HepG2 (cell line): ENCODE measurements around the gene NAALADL1. TPM values are rescaled to one million over a fixed set of nuclear protein-coding genes. Genes with fewer than 3 reads are reported as not detected.

Experiments
- ATAC-seq: fragments of 200-7000 bp; cut with Tn5 transposase; 3 replicates; pipeline ENCODE4 v1.9.1; 2020; ENCODE audit warnings: mild to moderate bottlenecking, moderate library complexity
- BruUV-seq: library from RNA; stranded (reverse); fragments of 400-500 nt; replicated peaks from 2 replicates; lab custom pipeline; 2021; lab: Mats Ljungman, UMichigan
- CTCF ChIA-PET: fragments of 300-600 bp; formaldehyde crosslinking; extraction: SDS; loops from one replicate; lab custom pipeline; 2021; ENCODE audit warnings: low total read pairs, inconsistent platforms, low intra/inter-chr PET ratio; lab: Yijun Ruan, JAX
- POLR2A ChIA-PET: fragments of 350-600 bp; sonication (Branson Sonifier 250); formaldehyde crosslinking; loops from one replicate; lab custom pipeline; 2020; ENCODE audit warnings: antibody characterized with exemption, inconsistent platforms; lab: Yijun Ruan, JAX
- DNase-seq: peaks from one replicate; pipeline ENCODE4 v3.0.0-alpha.2; 2015; ENCODE audit warnings: low spot score
- FAIRE-seq: peaks from 3 replicates; lab custom pipeline; 2011; peaks lifted over from hg19 to GRCh38; lab: Jason Lieb, UNC
- H2AFZ ChIP-seq: one replicate; pipeline ENCODE4 v1.6.1; 2011; ENCODE audit warnings: low read length, inconsistent platforms
- H3K27ac ChIP-seq: fragments of 300-600 bp; 3 replicates; pipeline ENCODE4 v1.8.0; 2011; ENCODE audit warnings: mixed run types, mild to moderate bottlenecking, mixed read lengths, low read length, inconsistent platforms; ENCODE audit not compliant: insufficient read depth; ENCODE audit errors: extremely low read length
- H3K27me3 ChIP-seq, 2 experiments: fragments of 200-600 bp in 1 of 2; 2 replicates in 1 of 2; 3 replicates in 1 of 2; pipeline versions ENCODE4 v1.6.0 to v1.8.0; 2011; ENCODE audit warnings: low read length in 2 of 2, mild to moderate bottlenecking in 2 of 2, moderate library complexity in 2 of 2, inconsistent platforms in 1 of 2; ENCODE audit not compliant: insufficient read depth in 2 of 2, control insufficient read depth in 1 of 2
- H3K36me3 ChIP-seq, 2 experiments: fragments of 200-600 bp in 1 of 2; replicated peaks in 1 of 2; 2 replicates in 1 of 2; 3 replicates in 1 of 2; pipeline versions ENCODE4 v1.5.1 to v1.8.0; 2011; ENCODE audit warnings: low read length in 2 of 2, inconsistent platforms in 1 of 2; ENCODE audit not compliant: insufficient read depth in 2 of 2, control insufficient read depth in 1 of 2
- H3K4me1 ChIP-seq: 2 replicates; pipeline ENCODE4 v1.5.1; 2012; ENCODE audit warnings: low read length, inconsistent platforms; ENCODE audit not compliant: insufficient read depth
- H3K4me2 ChIP-seq: 2 replicates; pipeline ENCODE4 v1.6.0; 2011; ENCODE audit warnings: low read depth, low read length, inconsistent platforms
- H3K4me3 ChIP-seq, 3 experiments: fragments of 200-600 bp in 1 of 3; sonication (generic), shearing (Covaris generic) in 1 of 3; replicated peaks in 1 of 3; 2 replicates each; pipeline ENCODE4 v1.5.1; 2011 to 2016; ENCODE audit warnings: low read length in 3 of 3, inconsistent platforms in 2 of 3, low read depth in 2 of 3, mild to moderate bottlenecking in 2 of 3, control low read depth in 1 of 3, mixed read lengths in 1 of 3; ENCODE audit not compliant: insufficient read depth in 1 of 3
- H3K79me2 ChIP-seq: one replicate; pipeline ENCODE4 v1.6.1; 2011; ENCODE audit warnings: low read length, inconsistent platforms; ENCODE audit not compliant: insufficient read depth
- H3K9ac ChIP-seq: 2 replicates; pipeline ENCODE4 v1.6.0; 2011; ENCODE audit warnings: mild to moderate bottlenecking, low read depth, low read length, inconsistent platforms; ENCODE audit not compliant: insufficient read depth
- H3K9me3 ChIP-seq: 2 replicates; pipeline ENCODE4 v1.5.1; 2012; ENCODE audit warnings: mild to moderate bottlenecking, low read length
- H4K20me1 ChIP-seq: 2 replicates; pipeline ENCODE4 v1.6.0; 2011; ENCODE audit warnings: inconsistent platforms, mild to moderate bottlenecking, low read length, moderate library complexity; ENCODE audit not compliant: insufficient read depth
- AGO2 ChIP-seq: fragments of 200-400 bp; formaldehyde crosslinking; optimal IDR thresholded peaks from 2 replicates; pipeline ENCODE3; 2017; ENCODE audit warnings: mild to moderate bottlenecking, low read depth, low read length, moderate library complexity
- ATRX ChIP-seq: sonication (generic); formaldehyde crosslinking; IDR thresholded peaks from 2 replicates; pipeline ENCODE4 v1.4.0; 2020; ENCODE audit warnings: missing genetic modification reagents, borderline replicate concordance
- CCAR2 ChIP-seq: fragments of 200-400 bp; formaldehyde crosslinking; optimal IDR thresholded peaks from 2 replicates; pipeline ENCODE3; 2018; ENCODE audit warnings: low read depth, mild to moderate bottlenecking, low read length, moderate library complexity
- ETV5 ChIP-seq: IDR thresholded peaks from 2 replicates; pipeline ENCODE4 v1.6.1; 2018; ENCODE audit warnings: missing biosample characterization, missing genetic modification reagents, inconsistent platforms, borderline replicate concordance
- ETV6 ChIP-seq: sonication (generic); formaldehyde crosslinking; conservative IDR thresholded peaks from 2 replicates; pipeline ENCODE4 v1.4.0; 2020; ENCODE audit warnings: missing genetic modification reagents
- FOXO1 ChIP-seq: sonication (generic); formaldehyde crosslinking; IDR thresholded peaks from 2 replicates; pipeline ENCODE4 v1.4.0; 2020; ENCODE audit warnings: missing genetic modification reagents
- NFRKB ChIP-seq: fragments of 450-650 bp; IDR thresholded peaks from 2 replicates; pipeline ENCODE4 v1.6.1; 2017
- NFYC ChIP-seq: IDR thresholded peaks from 2 replicates; pipeline ENCODE4 v1.6.1; 2016; ENCODE audit warnings: missing genetic modification reagents, missing compliant biosample characterization
- NR1H2 ChIP-seq: sonication (generic); formaldehyde crosslinking; IDR thresholded peaks from 2 replicates; pipeline ENCODE4 v1.8.1; 2022; ENCODE audit warnings: low read depth, missing genetic modification reagents, borderline replicate concordance
- PRPF4 ChIP-seq: fragments of 200-400 bp; formaldehyde crosslinking; IDR thresholded peaks from 2 replicates; pipeline ENCODE4 v1.6.1; 2016; ENCODE audit warnings: low read length, low read depth; ENCODE audit not compliant: poor library complexity, severe bottlenecking
- RAD51 ChIP-seq: fragments of 450-650 bp; IDR thresholded peaks from 2 replicates; pipeline ENCODE4 v1.6.1; 2016; ENCODE audit warnings: borderline replicate concordance
- REXO4 ChIP-seq: sonication (generic); formaldehyde crosslinking; IDR thresholded peaks from 2 replicates; pipeline ENCODE4 v1.8.0; 2022; ENCODE audit warnings: missing genetic modification reagents, mild to moderate bottlenecking, borderline replicate concordance
- SNAPC2 ChIP-seq: sonication (generic); formaldehyde crosslinking; IDR thresholded peaks from 2 replicates; pipeline ENCODE4 v1.8.1; 2022; ENCODE audit warnings: mild to moderate bottlenecking, missing genetic modification reagents
- SRY ChIP-seq: sonication (generic); formaldehyde crosslinking; IDR thresholded peaks from 2 replicates; pipeline ENCODE4 v1.8.0; 2022; ENCODE audit warnings: mild to moderate bottlenecking, missing genetic modification reagents
- ZNF3 ChIP-seq: IDR thresholded peaks from 2 replicates; pipeline ENCODE4 v1.7.0; 2017; ENCODE audit warnings: inconsistent platforms
- ZNF672 ChIP-seq: sonication (generic); formaldehyde crosslinking; IDR thresholded peaks from 2 replicates; pipeline ENCODE4 v1.8.1; 2022; ENCODE audit warnings: missing genetic modification reagents
- ZNF761 ChIP-seq: sonication (generic); formaldehyde crosslinking; conservative IDR thresholded peaks from 2 replicates; pipeline ENCODE4 v1.4.0; 2020; ENCODE audit warnings: mild to moderate bottlenecking, missing genetic modification reagents
- WGBS: methylation state at CpG from one replicate; pipeline ENCODE4 v1.1.6; 2017; ENCODE audit warnings: low lambda C conversion rate; 5-methylcytosine and 5-hydroxymethylcytosine counted together
- in situ Hi-C: cut with HindIII; loops from 2 replicates; pipeline ENCODE4 v1.10.0; 2017; ENCODE audit warnings: low pct_unique_long_range_greater_than_20kb; ENCODE audit not compliant: extremely low pct_ligation_motif_present
- intact Hi-C: fragments of 100-400 bp; cut with micrococcal nuclease; formaldehyde crosslinking; loops from one replicate; pipeline ENCODE4 v1.10.0; 2022; ENCODE audit not compliant: unreplicated experiment
- polyA plus RNA-seq, 8 experiments: library from polyadenylated mRNA; depleted of rRNA in 3 of 8; stranded (reverse) in 7 of 8; unstranded in 1 of 8; fragments of >200 nt; fragmentation: Illumina TruSeq in 4 of 8; extraction: Trizol in 4 of 8; gene quantifications; 2 replicates each; pipeline versions ENCODE4 v1.2.1 to v1.2.3, GENCODE V29; 2011 to 2016; ENCODE audit warnings: low read depth in 4 of 8, missing spikeins in 1 of 8, mixed read lengths in 1 of 8; ENCODE audit not compliant: insufficient read depth in 1 of 8
- total RNA-seq, 5 experiments: library from RNA; depleted of rRNA; stranded (reverse); fragments of >200 nt; fragmentation: Illumina TruSeq; extraction: Trizol; gene quantifications; 2 replicates each; pipeline ENCODE4 v1.2.3, GENCODE V29; 2016; ENCODE audit warnings: low read depth in 1 of 5
- TF ChIP-seq, protein P1 (sequence below): sonication (generic); formaldehyde crosslinking; IDR thresholded peaks from 2 replicates; pipeline ENCODE4 v1.5.0; 2020; ENCODE audit warnings: mild to moderate bottlenecking, missing genetic modification reagents, moderate library complexity

NAALADL1 gene
- total and polyA plus RNA-seq, 2 of the 13 experiments (the other 11 are each of a cell fraction or from before 2014, with no cell fraction given) = 9.3 to 33.9 TPM

DNA sequence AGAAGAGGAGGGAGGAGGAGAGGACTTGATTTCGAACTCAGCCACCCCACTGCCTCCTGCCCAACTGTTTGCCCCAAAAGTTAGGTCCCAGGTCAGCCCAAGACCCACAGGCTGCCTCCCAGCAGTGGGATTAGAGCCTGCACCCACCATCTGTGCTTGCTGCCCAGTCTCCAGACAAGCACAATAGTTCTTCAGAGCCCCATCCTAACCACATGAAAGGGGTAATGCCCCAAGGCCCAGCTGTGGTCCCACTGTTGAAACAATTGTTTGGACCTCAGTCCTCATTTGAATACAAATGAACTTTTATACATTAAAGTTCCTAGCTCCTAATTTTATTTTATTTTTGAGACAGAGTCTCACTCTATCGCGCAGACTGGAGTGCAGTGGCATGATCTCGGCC is 32.3 kb upstream of the NAALADL1 start:
- no peak for DNase-seq
- TF ChIP-seq SNAPC2 (CRISPR knock-in tag) (no peak), RAD51 (no peak), AGO2 (no peak), CCAR2 (no peak), ZNF761 (CRISPR knock-in tag) (no peak), FOXO1 (no peak), NFRKB (no peak), PRPF4 (no peak), NFYC (CRISPR knock-in tag) (no peak), ATRX (CRISPR knock-in tag) (no peak)
- 89% methylated on average over 4 of the region's 4 CpGs for WGBS
- Histone ChIP-seq H3K27ac (no peak overlapping the region), H4K20me1 (no peaks in the 10 kb centered on the region), H3K4me3 (no peak overlapping the region), H3K4me2 (no peak overlapping the region), H3K9me3 (no peaks in the 10 kb centered on the region), H3K27me3 (no peaks in the 10 kb centered on the region), H2AFZ (no peak overlapping the region), H3K36me3 (peaks cover 13 to 18% of the 10 kb centered on the region in 2 experiments; a peak in 3 of 5 replicates), H3K4me1 (peaks cover 38% of the 10 kb centered on the region), H3K9ac (no peak overlapping the region), H3K79me2 (peaks cover 3% of the 10 kb centered on the region)
- FAIRE-seq = no peak
- no peak for ATAC-seq
- in situ Hi-C loops = no loop called here
- intact Hi-C loops = no loop called here
- no TSS peak for BruUV-seq
- POLR2A ChIA-PET = interaction anchor here (0.7 to 1.8 kb wide), 2 partner anchors 21 to 57 kb away, joined by 3 to 9 read pairs; partner anchors contain the start of gene TM7SF2
- CTCF ChIA-PET = no interaction called here

DNA sequence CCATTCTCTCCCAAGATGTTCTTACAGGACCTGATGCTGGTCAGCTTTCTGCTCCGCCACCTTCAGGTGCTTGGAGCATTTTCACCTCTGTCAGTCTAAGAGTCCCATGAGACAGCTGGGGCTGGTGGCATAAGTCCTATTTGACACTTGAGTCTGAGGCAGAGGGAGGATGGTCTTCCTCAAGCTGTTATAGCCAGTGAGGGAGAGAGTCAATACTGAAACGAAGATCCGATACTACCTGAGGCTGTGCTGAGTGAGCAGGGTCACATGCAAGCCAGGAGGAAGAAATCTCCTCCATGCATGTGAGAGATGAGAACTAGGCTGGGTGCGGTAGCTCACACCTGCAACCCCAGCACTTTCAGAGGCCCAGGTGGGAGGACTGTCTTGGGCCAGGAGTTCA is 31.3 kb upstream of the NAALADL1 start:
- no peaks in the 10 kb centered on the region for H3K27me3 ChIP-seq
- FAIRE-seq = no peak
- no peaks in the 10 kb centered on the region for H3K9me3 ChIP-seq
- H3K79me2 ChIP-seq = peaks cover 9% of the 10 kb centered on the region
- no peak overlapping the region for H3K4me2 ChIP-seq
- H3K4me1 ChIP-seq = peaks cover 38% of the 10 kb centered on the region
- intact Hi-C loops = no loop called here
- H4K20me1 ChIP-seq = no peaks in the 10 kb centered on the region
- ChIA-PET CTCF (no interaction called here), POLR2A (interaction anchor here (1.8 kb wide), 1 partner anchor 22 kb away, joined by 9 read pairs; the partner anchor contains the start of gene TM7SF2)
- H3K36me3 ChIP-seq = peaks cover 13 to 18% of the 10 kb centered on the region in 2 experiments; a peak in 3 of 5 replicates
- no peak for ATAC-seq
- no peak for DNase-seq
- no TSS peak for BruUV-seq
- WGBS = 92% methylated on average over 4 of the region's 4 CpGs
- no peak overlapping the region for H3K9ac ChIP-seq
- no peak overlapping the region for H3K4me3 ChIP-seq
- no peak overlapping the region for H2AFZ ChIP-seq
- H3K27ac ChIP-seq = no peak overlapping the region
- in situ Hi-C loops = no loop called here
- TF ChIP-seq ETV6 (CRISPR knock-in tag) (no peak), NR1H2 (CRISPR knock-in tag) (no peak), ZNF672 (no peak), REXO4 (CRISPR knock-in tag) (no peak), ETV5 (CRISPR knock-in tag) (no peak), ZNF3 (CRISPR knock-in tag) (no peak), SRY (no peak)
- TF ChIP-seq, protein P1, sequence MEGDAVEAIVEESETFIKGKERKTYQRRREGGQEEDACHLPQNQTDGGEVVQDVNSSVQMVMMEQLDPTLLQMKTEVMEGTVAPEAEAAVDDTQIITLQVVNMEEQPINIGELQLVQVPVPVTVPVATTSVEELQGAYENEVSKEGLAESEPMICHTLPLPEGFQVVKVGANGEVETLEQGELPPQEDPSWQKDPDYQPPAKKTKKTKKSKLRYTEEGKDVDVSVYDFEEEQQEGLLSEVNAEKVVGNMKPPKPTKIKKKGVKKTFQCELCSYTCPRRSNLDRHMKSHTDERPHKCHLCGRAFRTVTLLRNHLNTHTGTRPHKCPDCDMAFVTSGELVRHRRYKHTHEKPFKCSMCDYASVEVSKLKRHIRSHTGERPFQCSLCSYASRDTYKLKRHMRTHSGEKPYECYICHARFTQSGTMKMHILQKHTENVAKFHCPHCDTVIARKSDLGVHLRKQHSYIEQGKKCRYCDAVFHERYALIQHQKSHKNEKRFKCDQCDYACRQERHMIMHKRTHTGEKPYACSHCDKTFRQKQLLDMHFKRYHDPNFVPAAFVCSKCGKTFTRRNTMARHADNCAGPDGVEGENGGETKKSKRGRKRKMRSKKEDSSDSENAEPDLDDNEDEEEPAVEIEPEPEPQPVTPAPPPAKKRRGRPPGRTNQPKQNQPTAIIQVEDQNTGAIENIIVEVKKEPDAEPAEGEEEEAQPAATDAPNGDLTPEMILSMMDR (CRISPR knock-in tag) = no peak
